Smooth muscle cell (in vitro differentiated cells): ENCODE results near the gene GAMT. TPM values are rescaled to one million over a fixed set of nuclear protein-coding genes. Genes with fewer than 3 reads are reported as not detected.

ENCODE experiments used
- DNase-seq: peaks from one replicate; lab custom pipeline; 2025; ENCODE audit not compliant: unreplicated experiment; lab: John Stamatoyannopoulos, UW
- H2AFZ ChIP-seq: fragments of 200-600 bp; sonication (generic); 2 replicates; pipeline ENCODE4 v1.6.0; 2016; ENCODE audit warnings: antibody characterized with exemption, low read depth, mild to moderate bottlenecking
- H3F3A ChIP-seq: fragments of 200-600 bp; sonication (generic); 2 replicates; pipeline ENCODE4 v1.6.0; 2017; ENCODE audit warnings: antibody characterized with exemption, low read depth
- H3K27ac ChIP-seq: fragments of 200-600 bp; sonication (generic); 2 replicates; pipeline ENCODE4 v1.5.1; 2016; ENCODE audit warnings: low read depth, mild to moderate bottlenecking
- H3K27me3 ChIP-seq: fragments of 200-600 bp; sonication (generic); 2 replicates; pipeline ENCODE4 v1.6.1; 2016; ENCODE audit warnings: low read depth, mild to moderate bottlenecking
- H3K36me3 ChIP-seq: fragments of 200-600 bp; sonication (generic); 2 replicates; pipeline ENCODE4 v1.5.1; 2016; ENCODE audit warnings: low read depth
- H3K4me1 ChIP-seq: fragments of 200-600 bp; sonication (generic); 2 replicates; pipeline ENCODE4 v1.5.1; 2016; ENCODE audit warnings: low read depth
- H3K4me2 ChIP-seq: fragments of 200-600 bp; sonication (generic); 2 replicates; pipeline ENCODE4 v1.6.0; 2016; ENCODE audit warnings: mild to moderate bottlenecking
- H3K4me3 ChIP-seq: fragments of 200-600 bp; sonication (generic); 2 replicates; pipeline ENCODE4 v1.5.1; 2016; ENCODE audit warnings: mild to moderate bottlenecking
- H3K79me2 ChIP-seq: fragments of 200-600 bp; sonication (generic); 2 replicates; pipeline ENCODE4 v1.6.0; 2016; ENCODE audit warnings: low read depth, mild to moderate bottlenecking
- H3K9ac ChIP-seq: fragments of 200-600 bp; sonication (generic); 2 replicates; pipeline ENCODE4 v1.6.0; 2016; ENCODE audit warnings: low read depth
- H3K9me3 ChIP-seq: fragments of 200-600 bp; sonication (generic); replicated peaks from 2 replicates; pipeline ENCODE4 v1.5.1; 2016; ENCODE audit warnings: low read depth
- H4K20me1 ChIP-seq: fragments of 200-600 bp; sonication (generic); 2 replicates; pipeline ENCODE4 v1.6.0; 2016; ENCODE audit warnings: low read depth
- WGBS: methylation state at CpG from one replicate; pipeline ENCODE4 v1.1.7; 2016; ENCODE audit warnings: low lambda C conversion rate; 5-methylcytosine and 5-hydroxymethylcytosine counted together
- polyA plus RNA-seq: library from polyadenylated mRNA; unstranded; fragments of >200 nt; fragmentation: Nextera tagmentation; extraction: Ambion mirVana; gene quantifications from 2 replicates; pipeline ENCODE4 v1.2.1, GENCODE V29; 2016
- total RNA-seq: library from RNA; depleted of rRNA; stranded (reverse); fragments of >200 nt; gene quantifications from 2 replicates; pipeline ENCODE4 v1.2.3, GENCODE V29; 2014
- TF ChIP-seq, protein P1 (sequence below): fragments of 200-600 bp; sonication (generic); IDR thresholded peaks from 2 replicates; pipeline ENCODE4 v1.5.1; 2017; ENCODE audit warnings: borderline replicate concordance, mild to moderate bottlenecking, antibody characterized with exemption; ENCODE audit not compliant: insufficient read depth, poor library complexity, severe bottlenecking

The GAMT gene
- total and polyA plus RNA-seq, 2 experiments from 2014 or later, result 22.3 to 35.2 TPM

DNA sequence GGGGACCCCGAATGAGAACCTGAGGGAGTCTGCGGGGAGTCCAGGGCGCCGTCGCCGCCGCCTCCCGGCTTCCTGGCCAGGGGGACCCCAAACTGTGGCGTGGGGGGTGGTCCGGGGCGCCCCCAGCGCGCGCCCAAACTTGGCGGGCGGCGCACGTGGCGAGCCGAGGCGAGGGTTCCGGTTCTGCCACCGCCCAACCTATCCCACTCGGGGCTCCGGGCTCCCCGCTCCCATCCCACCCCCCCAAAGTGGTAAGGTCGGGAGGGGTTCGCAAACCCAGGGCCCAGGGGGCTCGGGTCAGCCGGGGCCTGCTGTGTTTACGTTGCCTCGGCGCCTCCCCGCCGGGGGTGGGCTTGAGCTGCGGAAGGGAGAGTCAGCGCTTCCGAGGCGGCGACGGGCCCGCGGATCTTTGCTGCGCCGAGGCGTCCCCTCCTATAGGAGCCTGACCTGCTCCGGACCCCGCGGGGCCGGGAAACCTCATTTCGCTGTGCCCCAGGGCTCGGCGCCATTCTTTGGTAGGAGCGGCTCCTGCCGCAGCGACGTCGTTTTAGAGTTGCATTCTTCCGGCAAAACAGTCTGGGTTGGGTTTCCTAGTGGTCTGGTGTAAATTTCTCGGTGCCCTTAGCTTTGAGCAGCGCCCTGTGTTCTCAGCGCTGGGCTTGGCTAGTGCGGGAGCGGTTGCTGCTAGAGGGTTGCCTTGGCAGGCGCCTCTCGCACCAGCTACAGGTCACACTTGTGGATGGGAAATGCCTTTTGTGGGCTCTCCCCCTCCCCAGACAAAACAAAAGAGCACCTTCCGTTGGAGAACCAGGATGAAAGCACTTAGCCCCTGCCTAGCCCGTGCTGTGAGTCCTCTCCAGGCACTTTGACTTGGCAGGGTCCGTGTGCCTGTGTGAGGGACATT, 7.2 kb upstream of the GAMT start:
- H4K20me1 ChIP-seq, result peaks cover 51% of the 10 kb centered on the region
- H3K4me1 ChIP-seq, result peaks cover 13% of the 10 kb centered on the region
- DNase-seq, result peak; percentile 32

DNA sequence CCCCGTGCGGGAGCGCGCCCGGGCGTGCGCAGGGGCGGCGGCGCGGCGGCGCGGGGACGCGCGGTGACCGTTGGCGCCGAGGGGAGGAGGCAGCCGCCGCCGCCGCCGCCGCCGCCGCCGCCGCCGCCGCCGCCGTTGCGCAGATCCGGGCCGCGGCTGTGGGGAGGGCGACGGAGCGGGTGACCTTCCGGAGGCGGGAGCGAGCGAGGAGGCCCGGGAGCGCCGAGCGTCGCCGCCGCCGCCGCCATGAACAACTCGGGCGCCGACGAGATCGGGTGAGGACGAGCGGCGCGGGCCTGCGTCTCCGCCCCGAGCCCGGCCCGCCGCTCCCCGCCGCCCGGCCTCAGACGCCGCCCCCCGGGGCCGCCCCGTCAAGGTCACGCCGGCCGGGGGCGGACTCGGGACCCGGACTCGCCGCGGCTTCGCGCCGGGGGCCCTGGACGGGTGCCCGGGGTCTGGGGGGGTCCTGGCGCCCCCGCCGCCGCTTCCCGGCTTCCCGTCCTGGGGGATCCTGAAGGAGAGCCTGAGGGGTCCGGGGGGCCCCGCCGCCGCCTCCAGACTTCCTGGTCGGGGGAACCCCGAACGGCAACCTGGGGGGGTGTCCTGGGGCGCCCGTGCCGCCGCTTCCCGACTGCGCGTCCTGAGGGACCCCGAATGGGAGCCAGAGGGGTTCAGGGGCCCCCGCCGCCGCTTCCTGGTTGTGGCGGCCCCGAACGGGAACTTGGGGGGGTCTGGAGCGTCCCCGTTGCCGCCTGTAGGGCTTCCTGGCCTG, 6.4 kb upstream of the GAMT start, which contains the start of gene DAZAP1:
Gene DAZAP1, plus strand, starts transcription at position 59 of the 772 bp plus-strand sequence. Its CDS starts 188 bp downstream, at position 247.
- Histone ChIP-seq H3K4me3 (peak within 1 kb of the TSS; percentile 95), H3K79me2 (peaks cover 50% of the 10 kb centered on the region), H3F3A (peaks cover 11% of the 10 kb centered on the region), H3K27me3 (no peaks in the 10 kb centered on the region), H3K36me3 (no peaks in the 10 kb centered on the region), H3K4me1 (peaks cover 13% of the 10 kb centered on the region), H3K4me2 (peak within 1 kb of the TSS; percentile 95), H3K9me3 (no peaks in the 10 kb centered on the region), H2AFZ (peak within 1 kb of the TSS; percentile 38), H3K9ac (peak within 1 kb of the TSS; percentile 96), H4K20me1 (peaks cover 42% of the 10 kb centered on the region), H3K27ac (peak within 1 kb of the TSS; percentile 95)
- TF ChIP-seq, protein P1, sequence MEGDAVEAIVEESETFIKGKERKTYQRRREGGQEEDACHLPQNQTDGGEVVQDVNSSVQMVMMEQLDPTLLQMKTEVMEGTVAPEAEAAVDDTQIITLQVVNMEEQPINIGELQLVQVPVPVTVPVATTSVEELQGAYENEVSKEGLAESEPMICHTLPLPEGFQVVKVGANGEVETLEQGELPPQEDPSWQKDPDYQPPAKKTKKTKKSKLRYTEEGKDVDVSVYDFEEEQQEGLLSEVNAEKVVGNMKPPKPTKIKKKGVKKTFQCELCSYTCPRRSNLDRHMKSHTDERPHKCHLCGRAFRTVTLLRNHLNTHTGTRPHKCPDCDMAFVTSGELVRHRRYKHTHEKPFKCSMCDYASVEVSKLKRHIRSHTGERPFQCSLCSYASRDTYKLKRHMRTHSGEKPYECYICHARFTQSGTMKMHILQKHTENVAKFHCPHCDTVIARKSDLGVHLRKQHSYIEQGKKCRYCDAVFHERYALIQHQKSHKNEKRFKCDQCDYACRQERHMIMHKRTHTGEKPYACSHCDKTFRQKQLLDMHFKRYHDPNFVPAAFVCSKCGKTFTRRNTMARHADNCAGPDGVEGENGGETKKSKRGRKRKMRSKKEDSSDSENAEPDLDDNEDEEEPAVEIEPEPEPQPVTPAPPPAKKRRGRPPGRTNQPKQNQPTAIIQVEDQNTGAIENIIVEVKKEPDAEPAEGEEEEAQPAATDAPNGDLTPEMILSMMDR, result no peak
- under 1% methylated on average over 34 of the region's 121 CpGs for WGBS
- peak; percentile 37 for DNase-seq

More for the DNA sequence above, 7.2 kb upstream of the GAMT start:
- H3K9ac ChIP-seq, result peak overlapping the region; percentile 96
- no peak overlapping the region for H2AFZ ChIP-seq
- H3F3A ChIP-seq, result peaks cover 11% of the 10 kb centered on the region
- peak overlapping the region; percentile 95 for H3K4me2 ChIP-seq
- H3K4me3 ChIP-seq, result peak overlapping the region; percentile 95
- 3% methylated on average over 55 of the region's 69 CpGs for WGBS
- H3K9me3 ChIP-seq, result no peaks in the 10 kb centered on the region
- TF ChIP-seq, protein P1, result no peak
- peaks cover 58% of the 10 kb centered on the region for H3K79me2 ChIP-seq
- H3K27me3 ChIP-seq, result no peaks in the 10 kb centered on the region
- peak overlapping the region; percentile 95 for H3K27ac ChIP-seq
- H3K36me3 ChIP-seq, result no peaks in the 10 kb centered on the region

DNA sequence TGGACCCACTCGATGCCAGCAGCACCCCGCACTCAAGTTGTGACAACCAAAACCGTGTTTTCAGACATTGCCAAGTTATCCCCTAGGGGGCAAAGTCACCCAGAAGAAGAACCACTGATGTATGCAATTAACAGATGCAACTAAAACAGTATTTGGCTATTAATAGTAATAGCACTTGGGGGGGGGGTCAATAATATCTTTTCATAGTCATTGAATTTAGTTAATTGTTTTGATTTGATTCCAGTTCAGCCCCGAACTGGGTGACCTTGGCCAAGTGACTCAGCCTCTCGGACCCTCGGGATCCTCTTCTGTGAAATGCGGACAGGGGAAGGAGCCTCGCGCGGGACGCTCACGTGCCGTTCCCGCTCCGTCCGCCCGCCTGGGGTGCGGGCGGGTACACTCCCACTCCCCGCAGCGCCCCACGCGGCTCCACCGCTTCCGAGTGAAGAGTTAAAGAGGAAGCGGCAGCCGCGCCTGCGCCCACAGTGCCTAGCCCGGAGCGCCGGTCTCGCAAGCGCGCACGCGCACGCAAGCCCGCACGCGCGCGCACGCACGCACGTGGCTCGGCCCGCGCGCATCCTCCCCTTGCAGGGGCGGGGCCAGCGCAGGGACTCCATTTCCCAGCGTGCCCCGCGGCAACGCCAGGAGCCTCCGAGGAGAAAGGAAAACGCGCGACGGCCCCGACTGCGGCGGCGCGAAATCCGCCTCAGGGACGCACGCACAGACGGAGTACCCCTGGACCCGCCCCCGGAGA, 5.6 kb upstream of the GAMT start:
- Histone ChIP-seq H3K4me1 (peaks cover 13% of the 10 kb centered on the region), H4K20me1 (peaks cover 35% of the 10 kb centered on the region), H3F3A (peaks cover 11% of the 10 kb centered on the region), H3K9ac (no peak overlapping the region), H3K36me3 (no peaks in the 10 kb centered on the region), H2AFZ (peak overlapping the region; percentile 38), H3K4me3 (peak overlapping the region; percentile 95), H3K27me3 (no peaks in the 10 kb centered on the region), H3K4me2 (peak overlapping the region; percentile 82), H3K27ac (peak overlapping the region; percentile 53), H3K9me3 (no peaks in the 10 kb centered on the region), H3K79me2 (peaks cover 42% of the 10 kb centered on the region)
- DNase-seq, result peak; percentile 91
- under 1% methylated on average over 68 of the region's 72 CpGs for WGBS
- TF ChIP-seq, protein P1, result peak; percentile 31
